ENCODE results near the gene MIP.
A peak's percentile ranks its signal among the peaks of the same experiment; 100 is the strongest.

Gene MIP

GRCh38 chr12:56487448-56488040, 33.1 kb upstream of the MIP start:
- peak overlapping the region; percentile 73 for H3K27ac ChIP-seq
- no peak for TF ChIP-seq ZFX (IDR thresholded peaks at IDR 0.05)
- no peak for TF ChIP-seq CTCF (conservative IDR thresholded peaks at IDR 0.05)

GRCh38 chr12:56486694-56487093, 32.2 kb upstream of the MIP start:
- no peak overlapping the region; the same call in 1 of the 2 replicates for H3K27ac ChIP-seq
- no peak for TF ChIP-seq ZFX (IDR thresholded peaks at IDR 0.05)
- TF ChIP-seq CTCF (conservative IDR thresholded peaks at IDR 0.05), result no peak

GRCh38 chr12:56484566-56484965, 30.1 kb upstream of the MIP start:
- H3K27ac ChIP-seq, result no peak overlapping the region
- TF ChIP-seq ZFX (IDR thresholded peaks at IDR 0.05) (no peak), CTCF (conservative IDR thresholded peaks at IDR 0.05) (no peak)

GRCh38 chr12:56479625-56480024, 25.2 kb upstream of the MIP start:
- TF ChIP-seq CTCF (conservative IDR thresholded peaks at IDR 0.05), result no peak
- TF ChIP-seq ZFX (IDR thresholded peaks at IDR 0.05), result no peak
- no peak overlapping the region for H3K27ac ChIP-seq

- H3K27ac ChIP-seq, result no peak overlapping the region
- TF ChIP-seq CTCF (conservative IDR thresholded peaks at IDR 0.05), result no peak
- no peak for TF ChIP-seq ZFX (IDR thresholded peaks at IDR 0.05)
These were observed 23.2 kb upstream of the MIP start for GRCh38 chr12:56477521-56478225.

- H3K27ac ChIP-seq, result no peak overlapping the region
- no peak for TF ChIP-seq ZFX (IDR thresholded peaks at IDR 0.05)
- no peak for TF ChIP-seq CTCF (conservative IDR thresholded peaks at IDR 0.05)
These were observed 22.5 kb upstream of the MIP start for GRCh38 chr12:56476972-56477432.

GRCh38 chr12:56476143-56476542, 21.7 kb upstream of the MIP start:
- TF ChIP-seq ZFX (IDR thresholded peaks at IDR 0.05), result no peak
- no peak for TF ChIP-seq CTCF (conservative IDR thresholded peaks at IDR 0.05)

More at GRCh38 chr12:56476143-56476542, 21.7 kb upstream of the MIP start:
- H3K27ac ChIP-seq, result no peak overlapping the region
